ENCODE measurements around the gene LTBP1. TPM values are rescaled to one million over a fixed set of nuclear protein-coding genes. Genes with fewer than 3 reads are reported as not detected.

The LTBP1 gene
- total and polyA plus RNA-seq, 8 donors = 11.0 to 134 (median 25.6) TPM

GRCh38 chr2:32940316-32940997 lies 6.3 kb upstream of the LTBP1 start:
- Histone ChIP-seq H3K27me3 (no peaks in the 10 kb centered on the region), H3K4me3 (no peak overlapping the region), H3K27ac (no peak overlapping the region), H3K36me3 (no peaks in the 10 kb centered on the region), H3K4me1 (peaks cover 0 to 5% (median 0%) of the 10 kb centered on the region in 4 donors), H3K9me3 (no peaks in the 10 kb centered on the region)
- intact Hi-C loops (cut with DNase I; ENCODE audit: low total_unique reads) = no loop called here
- DNase-seq = no peak
- TF ChIP-seq POLR2A (IDR thresholded peaks at IDR 0.05) (no peak), EP300 (IDR thresholded peaks at IDR 0.05) (no peak), POLR2AphosphoS5 (IDR thresholded peaks at IDR 0.05) (no peak)
- TF ChIP-seq, protein P1, sequence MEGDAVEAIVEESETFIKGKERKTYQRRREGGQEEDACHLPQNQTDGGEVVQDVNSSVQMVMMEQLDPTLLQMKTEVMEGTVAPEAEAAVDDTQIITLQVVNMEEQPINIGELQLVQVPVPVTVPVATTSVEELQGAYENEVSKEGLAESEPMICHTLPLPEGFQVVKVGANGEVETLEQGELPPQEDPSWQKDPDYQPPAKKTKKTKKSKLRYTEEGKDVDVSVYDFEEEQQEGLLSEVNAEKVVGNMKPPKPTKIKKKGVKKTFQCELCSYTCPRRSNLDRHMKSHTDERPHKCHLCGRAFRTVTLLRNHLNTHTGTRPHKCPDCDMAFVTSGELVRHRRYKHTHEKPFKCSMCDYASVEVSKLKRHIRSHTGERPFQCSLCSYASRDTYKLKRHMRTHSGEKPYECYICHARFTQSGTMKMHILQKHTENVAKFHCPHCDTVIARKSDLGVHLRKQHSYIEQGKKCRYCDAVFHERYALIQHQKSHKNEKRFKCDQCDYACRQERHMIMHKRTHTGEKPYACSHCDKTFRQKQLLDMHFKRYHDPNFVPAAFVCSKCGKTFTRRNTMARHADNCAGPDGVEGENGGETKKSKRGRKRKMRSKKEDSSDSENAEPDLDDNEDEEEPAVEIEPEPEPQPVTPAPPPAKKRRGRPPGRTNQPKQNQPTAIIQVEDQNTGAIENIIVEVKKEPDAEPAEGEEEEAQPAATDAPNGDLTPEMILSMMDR (IDR thresholded peaks at IDR 0.05) = no peak
- WGBS, 5 donors = 88 to 94% (median 92%) methylated on average over 8 of the region's 8 CpGs

GRCh38 chr2:32941944-32942690 lies 4.6 kb upstream of the LTBP1 start:
- no peak for DNase-seq
- intact Hi-C loops (cut with DNase I; ENCODE audit: low total_unique reads) = no loop called here
- Histone ChIP-seq H3K9me3 (no peaks in the 10 kb centered on the region), H3K27me3 (peaks cover 0 to 3% (median 0%) of the 10 kb centered on the region in 3 donors), H3K4me1 (peaks cover 4 to 13% (median 6%) of the 10 kb centered on the region in 4 donors), H3K27ac (no peak overlapping the region), H3K36me3 (no peaks in the 10 kb centered on the region), H3K4me3 (no peak overlapping the region)
- 92 to 96% (median 93%) methylated on average over 8 of the region's 8 CpGs for WGBS, 5 donors
- peak in 1 of 4 donors; percentile 10 for TF ChIP-seq POLR2A (IDR thresholded peaks at IDR 0.05)
- no peak for TF ChIP-seq EP300 (IDR thresholded peaks at IDR 0.05)

DNA sequence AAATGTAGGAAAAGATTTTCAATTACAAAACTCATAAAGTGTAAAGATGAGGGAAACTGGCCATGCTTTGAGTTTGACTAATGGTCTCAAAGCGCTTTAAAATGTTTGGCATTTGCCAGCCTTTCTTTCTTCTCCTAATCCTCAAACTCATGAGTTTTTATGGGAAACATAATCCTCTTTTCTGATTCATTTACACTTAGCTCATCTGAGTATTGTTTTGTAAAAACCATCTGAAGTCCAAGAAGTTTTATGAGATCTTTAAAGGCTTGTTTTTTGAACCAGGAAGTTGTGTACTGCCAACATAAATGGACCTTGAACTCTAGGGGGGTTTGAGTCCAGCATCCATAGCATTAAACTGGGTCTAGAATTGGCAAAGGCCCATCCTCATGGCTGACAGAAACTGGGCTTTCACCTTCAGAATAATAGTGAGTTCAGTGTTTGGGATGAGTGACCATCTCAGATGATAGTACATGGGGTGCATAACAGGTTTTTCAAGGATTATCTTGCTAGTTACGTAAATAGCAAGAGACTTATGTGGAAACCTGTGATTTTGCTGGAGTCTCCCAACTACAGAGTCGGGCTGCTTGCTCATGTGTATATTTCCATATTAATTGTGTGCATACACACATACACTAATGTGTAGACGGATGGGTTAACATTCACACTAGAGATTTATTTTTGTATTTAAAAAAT lies 3.8 kb upstream of the LTBP1 start:
- intact Hi-C loops (cut with DNase I; ENCODE audit: low total_unique reads) = no loop called here
- 79 to 92% (median 91%) methylated on average over 4 of the region's 4 CpGs for WGBS, 5 donors
- H3K4me3 ChIP-seq = no peak overlapping the region
- no peaks in the 10 kb centered on the region for H3K36me3 ChIP-seq
- no peak for DNase-seq
- H3K27me3 ChIP-seq = peaks cover 0 to 11% (median 0%) of the 10 kb centered on the region in 3 donors
- H3K27ac ChIP-seq = no peak overlapping the region
- H3K4me1 ChIP-seq = peaks cover 4 to 16% (median 11%) of the 10 kb centered on the region in 4 donors
- TF ChIP-seq, protein P1 (IDR thresholded peaks at IDR 0.05) = no peak
- TF ChIP-seq EP300 (IDR thresholded peaks at IDR 0.05) = no peak
- TF ChIP-seq POLR2A (IDR thresholded peaks at IDR 0.05) = no peak
- no peak for TF ChIP-seq POLR2AphosphoS5 (IDR thresholded peaks at IDR 0.05)
- no peaks in the 10 kb centered on the region for H3K9me3 ChIP-seq

GRCh38 chr2:32945286-32945685 lies 1.5 kb upstream of the LTBP1 start:
- WGBS, 5 donors = 93 to 98% (median 95%) methylated on average over 2 of the region's 2 CpGs
- no peak overlapping the region for H3K27ac ChIP-seq
- no peak for TF ChIP-seq POLR2AphosphoS5 (IDR thresholded peaks at IDR 0.05)
- no peak for TF ChIP-seq POLR2A (IDR thresholded peaks at IDR 0.05)
- TF ChIP-seq, protein P1 (IDR thresholded peaks at IDR 0.05) = no peak
- no peak for TF ChIP-seq EP300 (IDR thresholded peaks at IDR 0.05)
- intact Hi-C loops (cut with DNase I; ENCODE audit: low total_unique reads) = no loop called here
- H3K4me1 ChIP-seq = peaks cover 4 to 23% (median 20%) of the 10 kb centered on the region in 4 donors
- no peaks in the 10 kb centered on the region for H3K36me3 ChIP-seq
- peaks cover 0 to 19% (median 0%) of the 10 kb centered on the region in 3 donors for H3K27me3 ChIP-seq
- no peak overlapping the region for H3K4me3 ChIP-seq
- no peak for DNase-seq
- no peaks in the 10 kb centered on the region for H3K9me3 ChIP-seq
